Liver (tissue), 10 donors: ENCODE measurements around the gene VN1R5. TPM values are rescaled to one million over a fixed set of nuclear protein-coding genes. Genes with fewer than 3 reads are reported as not detected.

Experiments
- DNase-seq: peaks from one replicate; pipeline ENCODE4 v3.0.0-alpha.2; 2017; ENCODE audit warnings: low spot score
- H3K27ac ChIP-seq, 2 donors: one replicate each; pipeline ENCODE4 v1.7.0; 2013; ENCODE audit warnings: inconsistent platforms in 2 of 2, low read length in 2 of 2, control low read depth in 1 of 2, low read depth in 1 of 2, mild to moderate bottlenecking in 1 of 2
- H3K27me3 ChIP-seq, 4 donors: one replicate each; pipeline versions ENCODE4 v1.6.1 to v1.7.0; 2013; ENCODE audit warnings: low read length in 3 of 4, inconsistent platforms in 1 of 4, mild to moderate bottlenecking in 1 of 4, moderate library complexity in 1 of 4; ENCODE audit not compliant: control insufficient read depth in 4 of 4, insufficient read depth in 4 of 4
- H3K36me3 ChIP-seq, 4 donors: one replicate each; pipeline versions ENCODE4 v1.6.1 to v1.7.0; 2013; ENCODE audit warnings: low read length in 3 of 4, mild to moderate bottlenecking in 3 of 4, low read depth in 1 of 4, moderate library complexity in 1 of 4; ENCODE audit not compliant: control insufficient read depth in 4 of 4, insufficient read depth in 3 of 4
- H3K4me1 ChIP-seq, 4 donors: one replicate each; pipeline versions ENCODE4 v1.6.1 to v1.7.0; 2013; ENCODE audit warnings: low read length in 3 of 4, mild to moderate bottlenecking in 3 of 4, moderate library complexity in 1 of 4; ENCODE audit not compliant: control insufficient read depth in 4 of 4, insufficient read depth in 4 of 4
- H3K4me3 ChIP-seq, 3 donors: one replicate each; pipeline versions ENCODE4 v1.6.1 to v1.7.0; 2013; ENCODE audit warnings: low read length in 3 of 3, control low read depth in 1 of 3, low read depth in 1 of 3, mild to moderate bottlenecking in 1 of 3
- H3K9ac ChIP-seq, 2 donors: one replicate each; pipeline ENCODE4 v1.7.0; 2013; ENCODE audit warnings: low read length in 2 of 2, mild to moderate bottlenecking in 2 of 2, moderate library complexity in 2 of 2, control low read depth in 1 of 2, low read depth in 1 of 2
- H3K9me3 ChIP-seq, 4 donors: one replicate each; pipeline versions ENCODE4 v1.6.1 to v1.7.0; 2013; ENCODE audit warnings: low read length in 3 of 4; ENCODE audit not compliant: control insufficient read depth in 4 of 4
- EGR1 ChIP-seq, 2 donors: IDR thresholded peaks; 2 replicates each; pipeline ENCODE4 v1.6.1; 2016 to 2018; ENCODE audit warnings: antibody characterized with exemption in 2 of 2, low read depth in 2 of 2
- WGBS: extraction: QIAGEN DNeasy Blood & Tissue Kit; methylation state at CpG from one replicate; pipeline ENCODE4 v1.1.7; 2013; 5-methylcytosine and 5-hydroxymethylcytosine counted together
- polyA plus RNA-seq, 2 donors: library from polyadenylated mRNA; stranded (reverse) in 1 of 2; unstranded in 1 of 2; fragments of 200-250 nt in 1 of 2; fragments of >200 nt in 1 of 2; fragmentation: Nextera tagmentation in 1 of 2; extraction: Ambion mirVana in 1 of 2; gene quantifications; one replicate each; pipeline versions ENCODE4 v1.2.1 to v1.2.3, GENCODE V29; 2013 to 2015
- small RNA-seq: library from RNA; depleted of rRNA; stranded (forward); fragments of <200 nt; gene quantifications from one replicate; pipeline ENCODE3, GENCODE V24; 2014
- total RNA-seq, 2 donors: library from RNA; depleted of rRNA; stranded (reverse); fragments of >200 nt; gene quantifications; one replicate each; pipeline ENCODE4 v1.2.3, GENCODE V29; 2014
- TF ChIP-seq, protein P1 (sequence below): fragments of 150-350 bp; IDR thresholded peaks from 2 replicates; pipeline ENCODE4 v1.5.1; 2017; ENCODE audit warnings: improper control_type of control experiment, low read depth, low read length; ENCODE audit not compliant: missing input control
- donor health status: healthy.
- donor health status: healthy.
- donor health status: healthy.
- donor health status: healthy.
- donor health status: healthy.

Gene VN1R5
- total and polyA plus RNA-seq, 4 donors = not detected

DNA sequence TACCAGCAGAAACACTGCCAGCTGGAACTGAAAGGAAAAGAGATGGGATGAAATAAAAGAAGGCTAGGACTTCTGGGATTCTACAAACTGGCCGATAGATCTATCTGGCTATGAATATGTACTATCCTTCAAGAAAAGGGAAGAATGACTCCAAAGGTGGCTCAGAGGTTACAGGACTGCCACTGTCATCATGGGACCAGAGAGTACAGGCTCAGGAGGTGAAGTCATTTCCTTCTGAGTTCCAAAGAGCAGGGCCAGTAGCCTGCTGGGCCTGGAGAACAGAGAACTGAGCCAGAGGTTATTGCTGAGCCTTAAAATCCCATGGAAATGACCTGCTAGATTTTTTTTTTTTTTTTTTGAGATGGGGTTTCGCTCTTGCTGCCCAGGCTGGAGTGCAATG lies 48.2 kb downstream of the VN1R5 start:
- H3K27ac ChIP-seq = no peak overlapping the region
- WGBS = 85% methylated on average over 2 of the region's 2 CpGs

More for the DNA sequence above, 48.2 kb downstream of the VN1R5 start:
- DNase-seq = no peak
- Histone ChIP-seq H3K36me3 (peaks cover 2 to 47% (median 8%) of the 10 kb centered on the region in 4 donors), H3K27me3 (no peaks in the 10 kb centered on the region), H3K9me3 (no peaks in the 10 kb centered on the region), H3K4me3 (no peak overlapping the region), H3K9ac (no peak overlapping the region), H3K4me1 (no peaks in the 10 kb centered on the region)
- TF ChIP-seq EGR1 (IDR thresholded peaks at IDR 0.05; ENCODE audit: low read depth in 2 of 2) = no peak
- TF ChIP-seq, protein P1, sequence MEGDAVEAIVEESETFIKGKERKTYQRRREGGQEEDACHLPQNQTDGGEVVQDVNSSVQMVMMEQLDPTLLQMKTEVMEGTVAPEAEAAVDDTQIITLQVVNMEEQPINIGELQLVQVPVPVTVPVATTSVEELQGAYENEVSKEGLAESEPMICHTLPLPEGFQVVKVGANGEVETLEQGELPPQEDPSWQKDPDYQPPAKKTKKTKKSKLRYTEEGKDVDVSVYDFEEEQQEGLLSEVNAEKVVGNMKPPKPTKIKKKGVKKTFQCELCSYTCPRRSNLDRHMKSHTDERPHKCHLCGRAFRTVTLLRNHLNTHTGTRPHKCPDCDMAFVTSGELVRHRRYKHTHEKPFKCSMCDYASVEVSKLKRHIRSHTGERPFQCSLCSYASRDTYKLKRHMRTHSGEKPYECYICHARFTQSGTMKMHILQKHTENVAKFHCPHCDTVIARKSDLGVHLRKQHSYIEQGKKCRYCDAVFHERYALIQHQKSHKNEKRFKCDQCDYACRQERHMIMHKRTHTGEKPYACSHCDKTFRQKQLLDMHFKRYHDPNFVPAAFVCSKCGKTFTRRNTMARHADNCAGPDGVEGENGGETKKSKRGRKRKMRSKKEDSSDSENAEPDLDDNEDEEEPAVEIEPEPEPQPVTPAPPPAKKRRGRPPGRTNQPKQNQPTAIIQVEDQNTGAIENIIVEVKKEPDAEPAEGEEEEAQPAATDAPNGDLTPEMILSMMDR = no peak

Small RNA genes within 50 kb of the gene (small RNA-seq; reads per million reads assigned to genes)
- not detected for gene RF00019

Other genes with a start within 250 kb of the VN1R5 start
- 1 to 10 TPM in 1 of 2 donors, not detected in 1; 1.5 TPM for gene ZNF695, start 248.0 kb upstream of the VN1R5 start, total RNA-seq
- gene ZNF695, start 248.0 kb upstream of the VN1R5 start, polyA plus RNA-seq = not detected
- 1 to 10 TPM; 1.6 to 2.3 TPM for gene ZNF670, start 177.3 kb upstream of the VN1R5 start, total RNA-seq
- gene ZNF670, start 177.3 kb upstream of the VN1R5 start, polyA plus RNA-seq = 1 to 10 TPM in 1 of 2 donors, under 1 TPM in 1; 0.74 to 1.3 TPM
- 1 to 10 TPM; 2.3 to 4.2 TPM for gene ZNF669, start 151.7 kb upstream of the VN1R5 start, total RNA-seq
- gene ZNF669, start 151.7 kb upstream of the VN1R5 start, polyA plus RNA-seq = 1 to 10 TPM; 1.2 to 2.2 TPM
- gene ZNF124, start 84.1 kb upstream of the VN1R5 start, total RNA-seq = 10 to 100 TPM; 12.1 to 19.7 TPM
- 1 to 10 TPM; 1.1 to 1.7 TPM for gene ZNF124, start 84.1 kb upstream of the VN1R5 start, polyA plus RNA-seq
- 1 to 10 TPM; 5.9 to 7.5 TPM for gene ZNF496, start 75.8 kb downstream of the VN1R5 start, total RNA-seq
- gene ZNF496, start 75.8 kb downstream of the VN1R5 start, polyA plus RNA-seq = 1 to 10 TPM in 1 of 2 donors, under 1 TPM in 1; 0.93 to 3.4 TPM
- gene NLRP3, start 160.1 kb downstream of the VN1R5 start, total RNA-seq = 1 to 10 TPM in 1 of 2 donors, under 1 TPM in 1; 0.84 to 1.9 TPM
- under 1 TPM; 0.28 to 0.39 TPM for gene NLRP3, start 160.1 kb downstream of the VN1R5 start, polyA plus RNA-seq
- gene OR2B11, start 202.0 kb downstream of the VN1R5 start, total RNA-seq = not detected
- gene OR2B11, start 202.0 kb downstream of the VN1R5 start, polyA plus RNA-seq = not detected